Activated T-cell treated with anti-CD3 and anti-CD28 coated beads for 24 hours (primary cell): ENCODE data around the gene KIAA0040.
"Not testable (repeated sequence)": the region's sequence is repeated elsewhere in the genome, so short reads cannot be mapped to it uniquely, and the experiment has no call there.

Source experiments
- DNase-seq: peaks from one replicate; pipeline ENCODE4 v3.0.0-alpha.2; 2020; ENCODE audit warnings: low read depth

KIAA0040 gene

DNA sequence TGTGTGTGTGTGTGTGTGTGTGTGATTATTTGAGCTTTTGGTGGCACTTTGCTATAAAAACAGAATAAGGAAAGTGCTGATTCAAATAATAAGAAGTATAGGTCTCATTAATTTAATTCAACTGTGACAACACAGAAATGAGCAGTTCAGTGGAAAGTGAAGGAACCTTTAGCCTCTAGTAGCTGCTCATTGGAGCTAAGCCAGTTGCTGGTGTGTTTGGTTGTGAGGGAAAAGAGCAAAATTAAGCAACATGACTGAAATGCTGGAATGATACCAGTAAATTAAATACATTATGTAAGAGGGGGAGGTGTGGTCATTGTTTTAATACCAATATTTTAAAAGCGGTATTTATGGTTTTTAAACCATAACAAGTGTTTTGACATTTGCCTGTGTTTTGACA, 55.2 kb downstream of the KIAA0040 start:
- no peak for DNase-seq

- no peak for DNase-seq
These were observed 56.3 kb downstream of the KIAA0040 start for GRCh38 chr1:175136246-175136645.

DNA sequence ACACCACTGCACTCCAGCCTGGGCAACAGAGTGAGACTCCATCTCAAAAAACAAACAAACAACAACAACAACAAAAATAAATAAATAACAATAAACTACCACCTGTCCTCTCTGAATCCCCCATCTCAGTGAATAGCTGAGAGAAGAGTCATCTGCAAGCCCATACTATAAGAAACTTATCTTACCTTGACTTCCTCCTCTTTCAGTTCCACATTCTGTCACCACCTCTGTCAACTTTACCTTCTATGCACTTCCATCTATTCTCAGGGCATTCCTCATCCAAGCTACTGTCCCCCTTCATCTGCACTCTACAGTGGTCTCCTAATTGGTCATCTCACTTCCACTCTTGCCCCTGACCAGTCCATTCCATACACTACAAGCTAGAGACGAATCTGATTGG, 58.1 kb downstream of the KIAA0040 start:
- DNase-seq: no peak

- no peak for DNase-seq
These were observed 58.7 kb downstream of the KIAA0040 start for GRCh38 chr1:175133673-175134435.

- DNase-seq: no peak
These were observed 60.1 kb downstream of the KIAA0040 start for GRCh38 chr1:175132436-175132835.

DNA sequence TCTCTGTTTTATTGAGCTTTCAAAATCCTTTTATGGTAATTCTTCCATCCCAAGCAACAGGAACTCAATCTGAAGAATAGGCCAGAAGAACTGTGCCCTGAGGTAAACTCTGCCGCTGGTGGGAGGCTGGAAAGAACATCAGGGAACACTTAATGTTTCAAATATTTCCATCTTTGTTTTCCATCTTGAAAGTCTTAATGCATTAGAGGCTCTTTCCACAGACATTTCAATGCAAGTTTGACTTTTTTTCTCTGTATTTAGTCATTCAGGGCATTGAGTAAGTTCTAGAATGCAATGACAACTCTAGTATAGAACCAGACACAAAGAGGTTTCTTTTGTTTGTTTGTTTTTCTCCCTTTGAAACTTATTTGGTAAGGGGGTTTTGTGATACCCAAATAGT, 61.5 kb downstream of the KIAA0040 start:
- no peak for DNase-seq

GRCh38 chr1:175130649-175131045, 61.9 kb downstream of the KIAA0040 start:
- no peak for DNase-seq

DNA sequence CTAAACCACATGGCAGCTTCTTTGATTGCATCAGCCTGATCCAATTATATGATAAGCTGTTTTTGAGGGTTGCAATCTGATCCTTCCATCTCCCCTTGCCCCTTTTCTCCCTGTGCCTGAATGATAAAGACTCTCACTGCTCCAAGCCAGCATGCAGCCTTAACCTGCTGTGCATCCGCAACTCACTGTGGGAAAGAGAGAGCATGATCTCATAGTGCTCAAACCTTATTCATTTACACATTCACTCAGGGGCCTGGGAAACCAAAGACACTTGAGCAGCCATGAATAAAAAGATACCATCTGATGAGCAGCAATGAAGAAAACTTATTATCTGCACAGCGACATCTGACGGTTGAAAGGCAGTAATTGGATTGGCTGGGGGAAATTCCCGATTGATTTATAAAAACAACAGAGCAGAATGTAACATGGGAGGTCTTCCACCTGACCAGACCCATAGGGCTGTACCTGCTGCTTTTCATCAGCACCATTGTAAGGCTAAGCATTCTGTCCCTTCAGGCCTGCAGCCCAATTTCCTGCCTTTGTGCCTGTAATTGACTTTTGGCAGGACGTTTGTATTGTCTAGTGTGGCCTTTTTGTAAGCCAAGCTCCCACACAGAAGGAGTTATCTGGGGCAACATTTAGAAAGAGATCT, 62.5 kb downstream of the KIAA0040 start:
- DNase-seq: no peak

DNA sequence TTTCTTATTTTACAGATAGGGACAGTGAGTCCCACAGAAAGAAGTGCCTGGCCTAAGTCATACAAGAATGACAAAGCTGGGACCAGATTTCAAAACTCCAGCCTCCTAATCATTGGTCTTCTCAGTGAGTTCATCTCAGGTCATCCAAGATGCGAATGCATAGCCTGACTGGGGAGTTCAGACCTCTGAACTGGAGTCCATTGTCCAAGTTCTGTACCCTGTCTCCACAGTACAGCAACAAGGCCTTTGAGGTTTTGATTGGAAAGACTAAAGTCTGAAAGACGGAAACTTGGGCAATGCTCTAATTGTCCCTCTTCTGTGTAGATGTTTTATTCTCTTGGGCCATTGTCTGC, 63.0 kb downstream of the KIAA0040 start:
- no peak for DNase-seq

GRCh38 chr1:175129182-175129581, 63.4 kb downstream of the KIAA0040 start:
- DNase-seq: no peak

- DNase-seq: no peak
These were observed 64.1 kb downstream of the KIAA0040 start for GRCh38 chr1:175128523-175128922.

- no peak for DNase-seq
These were observed 65.0 kb downstream of the KIAA0040 start for GRCh38 chr1:175127565-175127964.

DNA sequence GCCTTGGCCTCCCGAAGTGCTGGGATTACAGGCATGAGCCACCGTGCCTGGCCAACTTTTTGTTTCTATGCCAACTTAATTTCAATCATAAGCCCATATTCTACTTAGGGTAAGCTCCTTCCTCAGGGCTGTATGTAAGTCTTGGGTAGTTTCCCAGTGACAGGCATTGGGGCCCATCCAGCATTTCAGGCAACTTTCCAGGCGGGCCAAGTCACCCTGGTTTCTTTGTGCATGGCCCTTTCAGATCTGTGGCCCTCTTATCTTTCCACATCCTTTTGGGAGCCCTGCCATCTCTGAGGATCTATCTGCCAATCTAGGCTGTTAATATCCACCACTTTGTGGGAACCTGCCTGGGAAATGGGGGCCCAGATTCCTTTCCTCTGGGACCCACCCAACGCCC, 66.2 kb downstream of the KIAA0040 start:
- DNase-seq: no peak

GRCh38 chr1:175124861-175125260, 67.7 kb downstream of the KIAA0040 start:
- no peak for DNase-seq

DNA sequence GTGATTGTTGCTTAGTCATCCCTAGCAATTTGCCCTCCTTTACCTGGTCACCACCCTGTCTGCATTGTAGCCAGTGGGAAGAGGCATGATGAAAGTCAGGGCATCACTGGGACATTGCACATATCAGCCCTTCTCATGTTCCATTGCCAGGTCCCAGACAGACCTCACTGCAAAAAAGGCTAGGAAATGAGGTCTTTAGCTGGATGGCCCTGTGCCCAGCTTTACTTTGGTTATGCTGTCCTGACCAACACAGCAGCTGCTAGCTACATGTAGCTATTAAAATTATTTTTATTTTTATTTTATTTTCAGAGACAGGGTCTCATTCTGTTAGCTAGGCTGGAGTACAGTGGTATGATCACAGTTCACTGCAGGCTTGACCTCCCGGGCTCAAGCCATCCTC, 72.1 kb downstream of the KIAA0040 start:
- DNase-seq: no peak

GRCh38 chr1:175118375-175119367, 73.9 kb downstream of the KIAA0040 start:
- no peak for DNase-seq

DNA sequence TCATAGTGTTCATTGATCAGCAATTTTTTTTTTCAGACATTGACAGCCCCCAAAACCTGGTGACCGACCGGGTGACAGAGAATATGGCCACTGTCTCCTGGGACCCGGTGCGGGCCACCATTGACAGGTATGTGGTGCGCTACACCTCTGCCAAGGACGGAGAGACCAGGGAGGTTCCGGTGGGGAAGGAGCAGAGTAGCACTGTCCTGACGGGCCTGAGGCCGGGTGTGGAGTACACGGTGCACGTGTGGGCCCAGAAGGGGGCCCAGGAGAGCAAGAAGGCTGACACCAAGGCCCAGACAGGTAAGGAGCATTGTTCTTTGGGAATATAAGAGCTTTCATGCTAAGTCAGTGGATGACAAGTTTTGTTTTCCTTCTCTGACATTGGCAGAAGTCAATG, 75.7 kb downstream of the KIAA0040 start:
- DNase-seq: no peak

- DNase-seq: no peak
These were observed 76.3 kb downstream of the KIAA0040 start for GRCh38 chr1:175116210-175116798.

DNA sequence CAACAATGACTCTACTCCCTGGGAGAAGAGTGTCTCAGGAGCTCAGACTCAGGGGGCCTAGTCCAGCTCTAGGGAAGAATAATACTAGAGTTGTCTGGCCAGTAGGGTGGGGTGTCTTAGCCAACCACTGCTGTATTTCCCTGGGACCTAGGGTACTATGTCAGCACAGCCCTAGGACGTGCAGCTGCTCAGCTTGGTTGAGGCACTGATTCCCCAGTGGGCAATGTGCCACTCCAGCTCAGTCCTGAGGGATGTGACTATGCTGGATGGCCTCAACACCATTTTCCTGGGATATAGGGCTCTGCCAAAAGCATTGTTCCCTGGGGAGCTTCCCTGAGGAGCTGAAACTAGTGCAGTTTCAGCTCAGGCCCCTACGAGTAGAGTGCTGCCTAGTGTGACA, 77.6 kb downstream of the KIAA0040 start:
- no peak for DNase-seq

DNA sequence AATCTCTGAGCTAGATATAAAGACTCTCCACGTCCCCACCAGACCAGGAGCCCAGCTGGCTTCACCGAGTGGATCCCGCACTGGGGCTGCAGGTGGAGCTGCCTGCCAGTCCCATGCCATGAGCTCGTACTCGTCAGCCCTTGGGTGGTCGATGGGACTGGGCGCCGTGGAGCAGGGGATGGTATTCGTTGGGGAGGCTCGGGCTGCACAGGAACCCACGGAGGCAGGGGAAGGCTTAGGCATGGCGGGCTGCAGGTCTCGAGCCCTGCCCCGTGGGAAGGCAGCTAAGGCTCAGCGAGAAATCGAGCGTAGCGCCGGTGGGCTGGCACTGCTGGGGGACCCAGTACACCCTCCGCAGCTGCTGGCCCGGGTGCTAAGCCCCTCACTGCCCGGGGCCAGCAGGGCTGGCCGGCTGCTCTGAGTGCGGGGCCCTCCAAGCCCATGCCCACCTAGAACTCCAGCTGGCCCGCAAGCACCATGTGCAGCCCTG, 84.2 kb downstream of the KIAA0040 start:
- DNase-seq: not testable (repeated sequence)
